Stimulated activated CD8-positive, alpha-beta memory T cell treated with anti-CD3 and anti-CD28 coated beads, Interleukin-4, amount 100 ng/mL, for 4 hours (primary cell): ENCODE results near the gene CFAP45.
"Not testable (repeated sequence)": the region's sequence is repeated elsewhere in the genome, so short reads cannot be mapped to it uniquely, and the experiment has no call there.

Experiments used
- DNase-seq, 2 donors: peaks; one replicate each; pipeline ENCODE4 v3.0.0-alpha.2; 2020; ENCODE audit warnings: low read depth in 2 of 2, low spot score in 1 of 2

Gene CFAP45

DNA sequence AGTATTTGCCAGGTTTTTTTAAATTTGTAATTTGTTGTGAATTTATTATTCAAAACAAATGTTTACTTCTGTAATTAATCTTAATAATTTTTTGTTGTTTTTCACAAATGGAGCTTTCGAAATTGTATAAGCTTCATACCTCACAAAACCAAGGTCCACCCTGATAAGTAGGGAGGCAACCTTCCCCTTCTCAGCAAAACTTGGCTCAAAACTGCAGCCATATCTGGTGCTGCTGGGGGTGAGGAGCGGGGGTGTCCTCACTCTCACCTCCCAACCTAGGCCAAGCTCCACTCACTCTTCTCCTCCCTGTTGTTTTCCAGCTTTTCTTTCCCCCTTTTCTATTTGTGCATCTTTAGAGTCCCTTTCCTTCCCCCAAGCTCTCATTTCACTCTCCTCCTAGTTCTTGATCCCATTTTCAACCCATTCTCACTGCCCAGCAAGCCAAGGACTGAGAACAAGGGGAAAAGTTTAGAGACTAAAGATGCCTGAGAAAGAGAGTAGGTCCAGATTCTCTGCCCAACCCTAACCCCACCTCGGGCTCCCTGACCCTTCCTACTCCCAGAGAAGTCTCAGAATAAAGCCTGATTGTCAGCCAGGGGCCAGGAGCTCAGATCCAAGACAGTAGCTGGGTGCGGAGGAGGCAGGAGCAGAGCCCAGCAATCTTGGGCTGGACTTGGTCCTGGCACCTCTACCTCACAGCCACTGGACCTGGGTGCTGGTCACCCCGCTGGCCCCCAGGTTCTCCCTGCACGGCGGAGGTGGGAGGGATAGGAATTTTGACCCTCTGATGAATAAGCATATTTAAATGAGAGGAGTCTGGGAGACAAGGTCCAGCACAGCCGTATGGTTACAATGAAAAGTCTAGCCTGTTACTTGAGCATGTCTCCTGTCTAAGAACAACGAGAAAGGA lies 8.3 kb upstream of the CFAP45 start:
- no peak for DNase-seq

GRCh38 chr1:159906960-159907359 lies 7.0 kb upstream of the CFAP45 start:
- DNase-seq = no peak

DNA sequence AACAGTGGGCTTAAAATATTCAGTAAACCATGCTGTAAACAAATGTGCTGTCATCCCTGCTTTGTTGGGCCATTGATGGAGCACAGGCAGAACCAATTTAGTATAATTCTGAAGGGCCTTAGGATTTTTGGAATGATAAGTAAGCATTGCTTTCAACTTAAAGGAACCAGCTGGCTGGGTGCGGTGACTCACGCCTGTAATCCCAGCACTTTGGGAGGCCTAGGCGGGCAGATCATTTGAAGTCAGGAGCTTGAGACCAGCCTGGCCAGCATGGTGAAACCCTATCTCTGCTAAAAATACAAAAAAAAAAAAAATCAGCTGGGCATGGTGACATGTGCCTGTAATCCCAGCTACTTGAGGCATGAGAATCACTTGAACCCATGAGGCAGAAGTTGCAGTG lies 4.1 kb upstream of the CFAP45 start:
- DNase-seq = not testable (repeated sequence)

GRCh38 chr1:159902541-159902940 lies 2.6 kb upstream of the CFAP45 start:
- DNase-seq = no peak

GRCh38 chr1:159900755-159901360 lies 893 bp upstream of the CFAP45 start:
- DNase-seq = no peak

GRCh38 chr1:159899634-159900033 lies 331 bp downstream of the CFAP45 start:
- not testable (repeated sequence) for DNase-seq

DNA sequence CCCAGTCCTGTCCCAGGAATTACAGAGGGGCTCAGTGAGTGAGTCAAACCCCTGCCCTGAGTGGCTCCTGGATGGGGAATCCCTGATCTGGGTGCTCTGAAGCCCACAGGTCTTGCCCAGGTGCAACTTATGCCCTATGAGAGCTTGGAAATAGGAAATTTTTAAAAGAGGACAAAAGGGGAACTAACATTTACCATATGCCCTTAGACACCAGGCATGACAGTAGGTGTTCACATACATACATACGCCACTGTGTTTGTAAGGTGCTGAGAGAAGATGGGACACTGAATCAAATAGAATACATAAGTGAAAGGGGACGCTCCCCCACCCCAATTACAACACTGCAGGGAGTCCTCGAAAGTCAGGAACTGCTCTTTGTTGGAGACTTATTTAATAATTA lies 1.4 kb downstream of the CFAP45 start:
- no peak for DNase-seq

- DNase-seq = no peak
These were observed 2.0 kb downstream of the CFAP45 start for GRCh38 chr1:159897962-159898361.

DNA sequence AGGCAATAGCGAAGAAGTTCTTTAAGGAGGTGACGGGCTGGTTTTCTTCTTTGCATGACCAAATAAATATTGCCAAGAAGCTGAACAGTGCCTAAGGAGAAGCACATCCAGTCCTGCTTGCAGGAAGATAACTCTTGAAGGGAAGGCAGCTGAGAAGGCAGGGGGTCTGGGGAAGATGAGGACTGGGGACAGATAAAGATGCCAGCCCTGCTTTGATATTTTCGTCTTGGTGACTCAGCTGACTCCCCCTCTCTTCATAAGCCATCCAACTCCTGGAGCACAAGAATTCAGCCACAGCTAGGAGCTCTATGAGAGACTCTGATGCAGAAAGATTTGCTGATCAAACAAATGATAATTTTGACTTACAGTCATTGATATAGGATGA lies 3.4 kb downstream of the CFAP45 start:
- no peak for DNase-seq

DNA sequence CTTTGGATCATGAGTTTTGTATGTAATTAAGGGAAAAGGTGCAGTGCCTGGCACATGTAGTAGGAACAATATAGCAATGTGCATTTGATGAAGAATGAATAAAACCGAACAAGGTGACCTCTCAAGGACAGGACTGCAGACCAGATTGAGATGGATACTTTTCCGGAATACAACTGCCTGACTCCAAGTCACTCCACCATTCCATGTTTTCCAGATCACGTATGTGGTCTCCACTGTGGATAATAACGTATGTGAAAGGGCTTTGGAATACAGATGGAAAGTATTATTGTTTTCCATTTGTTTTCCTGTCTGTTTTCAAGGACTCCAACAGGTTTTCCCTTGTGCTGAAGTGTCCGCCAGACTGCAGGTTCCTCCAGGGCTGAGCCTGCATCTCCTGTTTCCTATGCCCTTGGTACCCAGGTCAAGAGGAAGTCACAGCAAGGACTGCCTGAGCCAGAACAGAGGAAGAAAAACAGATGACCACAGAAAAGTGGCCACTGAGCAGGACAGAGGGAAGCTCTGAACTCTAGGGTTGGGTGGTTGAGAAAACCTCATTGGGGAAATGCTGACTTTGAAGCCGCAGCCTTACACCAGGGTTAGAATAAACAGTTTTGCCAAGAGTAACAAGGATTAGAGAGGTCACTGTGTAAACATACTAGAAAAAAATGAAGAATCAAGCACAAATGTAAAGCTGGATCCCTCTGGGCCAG lies 4.0 kb downstream of the CFAP45 start:
- DNase-seq = no peak

- no peak for DNase-seq
These were observed 4.7 kb downstream of the CFAP45 start for GRCh38 chr1:159895286-159895685.

DNA sequence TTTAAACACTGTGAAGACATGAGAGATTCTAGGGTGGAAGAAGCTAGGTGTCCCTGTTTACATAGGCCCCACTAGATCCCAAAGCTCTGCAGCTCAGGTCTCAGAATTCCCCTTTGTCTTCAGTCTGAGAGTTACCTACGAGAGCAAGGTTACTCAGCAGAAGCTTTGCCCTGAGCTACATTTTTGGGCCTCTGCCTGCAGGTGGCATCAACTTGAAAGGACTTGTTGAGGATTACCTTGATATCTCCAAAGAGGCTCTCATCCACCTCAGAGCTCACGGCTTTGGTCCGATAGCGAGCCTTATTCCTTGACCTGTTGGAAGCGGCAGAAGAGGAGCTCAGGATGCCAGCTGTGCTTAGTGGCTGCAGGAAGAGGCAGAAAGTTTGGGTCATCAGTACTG lies 7.0 kb downstream of the CFAP45 start:
- DNase-seq = no peak

DNA sequence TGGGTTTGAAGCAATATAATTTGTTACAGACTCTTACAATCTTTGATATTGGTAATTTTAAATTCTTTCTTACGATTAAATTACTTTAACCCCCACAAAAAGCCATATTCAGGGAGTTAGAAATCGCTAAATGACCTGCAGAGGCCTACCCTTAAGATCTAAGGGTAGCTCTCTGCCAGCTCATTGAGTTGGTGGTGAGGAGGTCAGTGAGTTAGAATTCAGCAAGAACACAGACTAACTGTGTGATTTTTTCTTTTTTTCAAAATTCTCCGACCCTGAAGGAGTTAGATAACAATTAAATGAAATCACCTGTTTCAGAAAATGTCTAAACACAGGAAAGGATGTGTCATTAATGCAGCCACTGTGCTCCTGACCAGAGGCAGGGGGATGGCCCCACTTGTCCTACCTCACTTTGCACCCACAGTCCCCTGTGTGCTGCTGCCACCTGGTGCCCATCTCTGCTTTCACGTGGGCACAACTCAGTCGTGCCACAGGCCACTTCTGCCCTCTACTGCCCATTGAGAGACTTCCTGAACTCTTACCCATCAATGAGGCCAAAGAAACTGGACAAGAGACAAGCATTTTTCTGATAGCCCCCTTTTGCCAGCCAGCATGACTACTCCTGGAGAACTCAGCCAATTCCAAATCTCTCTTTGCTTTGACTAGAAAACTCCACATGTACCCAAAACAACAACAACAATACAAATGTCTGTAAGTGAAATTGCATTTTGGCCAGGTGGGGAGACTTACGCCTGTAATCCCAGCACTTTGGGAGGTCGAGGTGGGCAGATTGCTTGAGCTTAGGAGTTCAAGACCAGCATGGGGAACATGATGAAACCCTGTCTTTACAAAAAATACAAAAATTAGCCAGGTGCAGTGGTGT lies 8.4 kb downstream of the CFAP45 start:
- DNase-seq = peak; percentile 47 to 51

DNA sequence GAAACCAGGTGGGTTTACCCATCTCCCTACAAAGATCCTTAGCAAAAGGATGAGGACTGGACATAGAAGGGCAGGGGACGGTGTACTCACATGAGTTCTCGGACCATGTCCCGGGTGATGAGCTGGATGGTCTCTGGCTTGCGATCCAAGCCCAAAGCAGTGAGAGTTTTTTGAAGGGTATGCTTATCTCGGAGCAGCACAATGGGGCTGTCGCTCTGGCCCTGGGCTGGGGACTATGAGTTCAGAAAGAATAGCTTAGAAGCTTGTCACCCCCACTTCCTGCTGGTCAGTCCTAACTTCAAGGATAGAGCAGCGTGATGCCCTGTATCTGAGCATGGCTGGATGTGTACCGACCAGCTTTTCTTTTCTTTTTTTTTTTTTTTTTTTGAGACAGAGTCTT lies 9.6 kb downstream of the CFAP45 start:
- no peak for DNase-seq

- DNase-seq = no peak
These were observed 10.1 kb downstream of the CFAP45 start for GRCh38 chr1:159889821-159890252.

GRCh38 chr1:159889202-159889601 lies 10.8 kb downstream of the CFAP45 start:
- DNase-seq = no peak

DNA sequence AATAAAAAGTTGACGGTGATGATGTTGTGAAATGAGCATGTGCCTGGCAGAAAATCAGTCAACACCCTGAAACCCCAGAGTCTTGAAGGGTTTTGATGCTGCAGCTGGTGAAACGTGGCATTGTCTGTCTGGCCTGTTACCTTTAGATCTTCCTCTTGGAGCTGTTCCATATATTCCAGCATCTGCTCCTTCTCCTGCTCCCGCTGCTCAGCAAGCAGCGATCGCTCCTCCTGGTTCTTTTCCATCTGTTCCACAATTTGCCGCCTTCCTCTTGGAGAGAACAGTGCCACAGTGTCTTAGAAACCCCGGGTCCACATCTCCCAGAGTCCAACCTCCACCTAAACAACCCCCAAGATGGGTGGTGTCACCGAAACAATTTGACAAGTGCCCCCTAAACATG lies 15.7 kb downstream of the CFAP45 start:
- no peak for DNase-seq

- no peak for DNase-seq
These were observed 16.8 kb downstream of the CFAP45 start for GRCh38 chr1:159883134-159883533.

DNA sequence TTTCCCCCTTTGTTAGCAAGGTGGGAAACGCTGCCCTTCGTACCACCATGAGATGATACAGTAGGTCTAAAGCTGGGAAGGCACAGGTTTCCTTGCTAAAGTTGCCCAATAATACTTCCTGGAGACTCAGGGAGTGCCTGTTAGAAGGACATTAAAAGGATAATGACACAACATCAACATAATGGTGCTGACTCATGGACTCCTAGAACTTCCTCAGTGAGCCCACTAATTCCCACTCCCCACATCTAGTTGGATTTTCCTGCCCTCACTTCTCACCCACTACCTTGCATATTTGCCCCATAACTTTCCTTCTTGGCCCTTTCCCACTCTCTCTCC lies 17.5 kb downstream of the CFAP45 start:
- DNase-seq = no peak

GRCh38 chr1:159881622-159882526 lies 18.1 kb downstream of the CFAP45 start:
- DNase-seq = no peak
